ENCODE results near the gene BAIAP2L1. TPM values are rescaled to one million over a fixed set of nuclear protein-coding genes. Genes with fewer than 3 reads are reported as not detected.

BAIAP2L1 gene
- polyA plus RNA-seq, 1 donor, result 17.8 TPM

Other genes starting within 250 kb of the BAIAP2L1 start
- not detected for gene BHLHA15, start 189.7 kb downstream of the BAIAP2L1 start, polyA plus RNA-seq (ENCODE audit: insufficient read length)
- 18.1 TPM for gene TECPR1, start 148.9 kb downstream of the BAIAP2L1 start, polyA plus RNA-seq (ENCODE audit: insufficient read length)
- gene BRI3, start 119.4 kb downstream of the BAIAP2L1 start, polyA plus RNA-seq (ENCODE audit: insufficient read length), result 86.1 TPM
- 3.7 TPM for gene NPTX2, start 216.2 kb upstream of the BAIAP2L1 start, polyA plus RNA-seq (ENCODE audit: insufficient read length)